Measurements from ENCODE around the gene MECR. TPM values are rescaled to one million over a fixed set of nuclear protein-coding genes. Genes with fewer than 3 reads are reported as not detected.

MECR gene
- total RNA-seq, 1 donor from 2014 or later = 19.7 TPM

DNA sequence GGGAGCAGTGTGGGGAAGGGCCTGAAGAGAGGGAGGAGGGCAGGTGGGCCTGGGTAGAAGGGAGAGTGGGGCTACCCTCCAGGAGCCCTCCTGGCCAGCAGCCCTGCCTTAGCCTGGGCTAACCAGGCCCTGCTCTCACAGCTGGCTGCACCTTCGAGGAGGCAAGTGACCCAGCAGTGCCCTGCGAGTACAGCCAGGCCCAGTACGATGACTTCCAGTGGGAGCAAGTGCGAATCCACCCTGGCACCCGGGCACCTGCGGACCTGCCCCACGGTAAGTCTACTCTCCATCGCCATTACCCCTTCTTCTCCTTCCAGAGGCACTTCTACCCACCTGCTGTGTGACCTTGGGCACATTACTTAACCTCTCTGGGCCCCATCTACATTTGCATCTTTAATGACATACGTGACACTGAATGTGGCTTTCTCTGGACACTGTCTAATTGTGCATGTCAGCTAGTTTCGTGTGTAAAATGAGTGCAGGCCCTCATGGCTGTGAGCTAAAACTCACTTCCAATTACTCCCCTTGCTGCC lies 24.5 kb upstream of the MECR start:
- TF ChIP-seq CTCF (conservative IDR thresholded peaks at IDR 0.05; ENCODE audit: low read depth, low read length) = no peak

DNA sequence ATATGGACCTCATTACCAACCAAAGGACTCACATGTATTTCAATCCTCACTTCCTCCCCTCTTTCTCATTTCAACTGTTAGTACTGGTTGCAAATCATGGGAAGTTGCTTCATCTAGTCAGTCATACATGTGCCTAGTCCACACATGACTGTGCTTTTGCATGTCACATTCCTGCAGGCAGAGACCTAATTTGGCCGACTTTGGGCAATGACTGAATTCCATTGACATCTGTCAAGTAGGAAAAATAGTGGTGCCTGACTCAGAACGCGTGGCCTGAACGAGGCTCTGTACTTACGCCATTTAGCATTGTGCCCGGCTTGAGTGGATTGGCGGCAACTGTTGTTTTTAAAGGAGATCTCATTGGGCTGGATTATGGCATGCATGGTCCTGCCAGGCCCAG lies 23.6 kb upstream of the MECR start:
- no peak for DNase-seq (ENCODE audit: low read depth)
- TF ChIP-seq CTCF (conservative IDR thresholded peaks at IDR 0.05; ENCODE audit: low read depth, low read length) = no peak

More for the DNA sequence above, 24.5 kb upstream of the MECR start:
- H3K4me3 ChIP-seq (ENCODE audit: low read depth, low read length) = no peak overlapping the region
- no peak for DNase-seq (ENCODE audit: low read depth)

GRCh38 chr1:29253180-29253579 lies 22.4 kb upstream of the MECR start:
- H3K4me3 ChIP-seq (ENCODE audit: low read depth, low read length) = no peak overlapping the region
- DNase-seq (ENCODE audit: low read depth) = no peak

More for the DNA sequence above, 23.6 kb upstream of the MECR start:
- no peak overlapping the region for H3K4me3 ChIP-seq (ENCODE audit: low read depth, low read length)

DNA sequence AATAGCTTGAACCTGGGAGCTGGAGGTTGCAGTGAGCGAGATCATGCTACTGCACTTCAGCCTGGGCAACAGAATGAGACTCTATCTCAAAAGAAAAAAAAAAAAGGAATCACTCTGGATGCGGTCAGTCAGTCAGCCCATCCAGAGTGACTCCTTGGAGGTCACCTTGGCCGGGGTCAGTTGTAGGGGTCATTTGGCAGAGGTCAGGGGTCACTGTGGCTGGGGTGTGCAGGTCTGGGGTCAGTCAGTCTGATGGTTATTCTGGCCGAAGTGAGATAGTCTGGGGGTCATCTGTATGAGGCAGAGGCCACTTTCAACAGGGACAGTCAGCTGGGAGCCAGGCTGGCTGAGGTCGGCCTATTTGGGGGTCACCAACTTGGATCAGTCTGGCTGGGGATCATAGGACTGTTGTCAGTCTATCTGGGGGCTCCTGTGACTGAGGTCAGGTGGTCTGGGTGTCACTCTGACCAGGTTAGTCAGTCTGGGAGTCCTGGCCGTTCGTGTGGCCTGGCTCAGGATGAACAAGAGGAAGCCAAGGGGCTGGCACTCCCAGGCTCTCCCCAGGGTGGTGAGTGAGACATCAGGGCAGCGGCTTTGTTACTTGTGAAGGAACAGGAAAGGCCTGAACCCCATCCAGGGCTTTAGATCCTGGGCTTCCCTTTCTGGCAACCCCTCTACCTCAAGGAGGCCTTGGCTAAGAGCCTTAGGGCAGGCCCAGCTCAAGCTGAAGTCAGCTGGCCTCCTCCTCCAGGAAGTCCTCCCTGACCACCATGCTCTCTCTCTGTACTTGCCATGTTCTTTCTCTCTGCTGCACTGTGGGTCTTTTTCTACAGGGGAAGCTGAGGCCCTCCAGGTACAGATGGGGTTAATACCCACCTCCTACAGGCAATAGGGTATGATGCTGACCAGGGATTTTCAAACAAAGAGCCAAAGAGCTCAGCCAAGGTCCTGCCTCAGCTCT lies 20.7 kb upstream of the MECR start:
- no peak overlapping the region for H3K4me3 ChIP-seq (ENCODE audit: low read depth, low read length)
- no peak for DNase-seq (ENCODE audit: low read depth)
- no peak for TF ChIP-seq CTCF (conservative IDR thresholded peaks at IDR 0.05; ENCODE audit: low read depth, low read length)

More at GRCh38 chr1:29253180-29253579, 22.4 kb upstream of the MECR start:
- no peak for TF ChIP-seq CTCF (conservative IDR thresholded peaks at IDR 0.05; ENCODE audit: low read depth, low read length)

DNA sequence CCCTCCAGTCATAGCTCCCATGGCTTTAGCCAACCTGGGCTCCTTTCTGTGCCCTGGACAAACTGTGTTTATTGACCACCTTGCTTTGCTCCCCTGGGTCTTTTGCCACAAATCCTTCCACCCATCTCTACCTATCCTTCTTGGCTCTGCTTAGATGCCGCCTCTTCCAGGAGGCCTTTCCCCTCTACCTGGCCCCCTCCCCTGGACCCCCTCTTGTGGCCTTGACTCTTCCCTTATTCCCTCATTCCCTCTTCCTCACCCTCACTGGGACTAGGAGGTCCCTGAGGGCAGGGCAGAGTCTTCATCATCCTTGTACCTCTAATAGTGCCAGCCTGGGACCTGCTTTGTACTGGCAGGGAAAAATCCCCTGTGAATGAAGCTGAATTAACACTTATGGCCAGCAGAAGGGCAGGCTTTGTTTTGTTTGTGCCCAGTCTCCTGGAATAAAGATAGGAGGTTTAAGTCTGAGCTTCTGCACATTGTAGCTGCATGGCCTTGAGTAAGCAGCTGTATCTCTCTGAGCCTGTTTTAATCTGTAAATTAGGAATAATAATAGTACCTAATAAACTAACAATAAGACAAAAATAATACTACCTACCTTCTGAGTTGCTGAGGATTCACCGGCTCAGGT lies 19.3 kb upstream of the MECR start:
- TF ChIP-seq CTCF (conservative IDR thresholded peaks at IDR 0.05; ENCODE audit: low read depth, low read length) = no peak
- DNase-seq (ENCODE audit: low read depth) = no peak
- H3K4me3 ChIP-seq (ENCODE audit: low read depth, low read length) = no peak overlapping the region

- DNase-seq (ENCODE audit: low read depth) = no peak
- TF ChIP-seq CTCF (conservative IDR thresholded peaks at IDR 0.05; ENCODE audit: low read depth, low read length) = no peak
- no peak overlapping the region for H3K4me3 ChIP-seq (ENCODE audit: low read depth, low read length)
These were observed 18.5 kb upstream of the MECR start for GRCh38 chr1:29249170-29249691.
